ENCODE measurements around the gene ZNF519.
"Not testable (repeated sequence)": the region's sequence is repeated elsewhere in the genome, so short reads cannot be mapped to it uniquely, and the experiment has no call there.

The ZNF519 gene

GRCh38 chr18:14146771-14147170 lies 14.5 kb upstream of the ZNF519 start:
- not testable (repeated sequence) for DNase-seq

- not testable (repeated sequence) for DNase-seq
Measured at GRCh38 chr18:14145581-14146338, 13.5 kb upstream of the ZNF519 start.

- DNase-seq: not testable (repeated sequence)
Measured at GRCh38 chr18:14145021-14145420, 12.8 kb upstream of the ZNF519 start.

- no peak for DNase-seq
Measured at GRCh38 chr18:14144628-14144895, 12.3 kb upstream of the ZNF519 start.

GRCh38 chr18:14143871-14144627 lies 11.8 kb upstream of the ZNF519 start:
- not testable (repeated sequence) for DNase-seq

- DNase-seq: not testable (repeated sequence)
Measured at GRCh38 chr18:14143396-14143795, 11.2 kb upstream of the ZNF519 start.

- DNase-seq: not testable (repeated sequence)
Measured at GRCh38 chr18:14142177-14142576, 9.9 kb upstream of the ZNF519 start.

- DNase-seq: not testable (repeated sequence)
Measured at GRCh38 chr18:14139583-14139982, 7.3 kb upstream of the ZNF519 start.

GRCh38 chr18:14137971-14138370 lies 5.7 kb upstream of the ZNF519 start:
- DNase-seq: not testable (repeated sequence)

- not testable (repeated sequence) for DNase-seq
Measured at GRCh38 chr18:14131696-14132270, 452 bp downstream of the ZNF519 start.

- not testable (repeated sequence) for DNase-seq
Measured at GRCh38 chr18:14130804-14131203, 1.4 kb downstream of the ZNF519 start.

GRCh38 chr18:14124689-14125088 lies 7.5 kb downstream of the ZNF519 start:
- no peak for DNase-seq

- DNase-seq: no peak
Measured at GRCh38 chr18:14122097-14122496, 10.1 kb downstream of the ZNF519 start.

GRCh38 chr18:14120926-14121325 lies 11.3 kb downstream of the ZNF519 start:
- no peak for DNase-seq

GRCh38 chr18:14117606-14118005 lies 14.6 kb downstream of the ZNF519 start:
- DNase-seq: no peak

GRCh38 chr18:14106906-14107305 lies 25.3 kb downstream of the ZNF519 start:
- DNase-seq: no peak

GRCh38 chr18:14104906-14105748 lies 27.1 kb downstream of the ZNF519 start:
- DNase-seq: no peak

- no peak for DNase-seq
Measured at GRCh38 chr18:14104201-14104600, 28.0 kb downstream of the ZNF519 start.

GRCh38 chr18:14100503-14101286 lies 31.5 kb downstream of the ZNF519 start:
- no peak for DNase-seq

GRCh38 chr18:14098428-14098827 lies 33.8 kb downstream of the ZNF519 start:
- DNase-seq: no peak

- DNase-seq: no peak
Measured at GRCh38 chr18:14097761-14098160, 34.5 kb downstream of the ZNF519 start.

- DNase-seq: no peak
Measured at GRCh38 chr18:14093307-14093915, 38.8 kb downstream of the ZNF519 start.
